MM.1S (cell line): ENCODE results near the gene SCGB1C2.

Experiments
- CTCF ChIP-seq: fragments of 300-600 bp; sonication (generic); IDR thresholded peaks from 2 replicates; pipeline ENCODE4 v1.5.1; 2016; ENCODE audit warnings: antibody characterized with exemption, low read length, mixed read lengths
- EZH2phosphoT487 ChIP-seq: fragments of 300-600 bp; sonication (generic); IDR thresholded peaks from 2 replicates; pipeline ENCODE4 v1.6.1; 2018; ENCODE audit warnings: antibody characterized with exemption, low read length

- TF ChIP-seq CTCF (no peak), EZH2phosphoT487 (no peak)
Observed at GRCh38 chr17:146546-146945, 9.2 kb downstream of the SCGB1C2 start.
